HepG2 (cell line): ENCODE data around the gene PHLDB1. TPM values are rescaled to one million over a fixed set of nuclear protein-coding genes. Genes with fewer than 3 reads are reported as not detected.

ENCODE experiments used
- ARID4A ChIP-seq: sonication (generic); formaldehyde crosslinking; IDR thresholded peaks from 2 replicates; pipeline ENCODE4 v1.5.0; 2020; ENCODE audit warnings: mild to moderate bottlenecking, missing genetic modification reagents, borderline replicate concordance
- HNRNPK ChIP-seq: fragments of 200-400 bp; formaldehyde crosslinking; IDR thresholded peaks from 2 replicates; pipeline ENCODE4 v1.6.1; 2018; ENCODE audit warnings: low read length, low read depth, moderate library complexity, mild to moderate bottlenecking; ENCODE audit not compliant: poor library complexity, severe bottlenecking
- IRF9 ChIP-seq: sonication (generic); formaldehyde crosslinking; IDR thresholded peaks from 2 replicates; pipeline ENCODE4 v1.8.0; 2022; ENCODE audit warnings: missing genetic modification reagents, mild to moderate bottlenecking, borderline replicate concordance
- MAX ChIP-seq: IDR thresholded peaks from 2 replicates; pipeline ENCODE4 v1.6.1; 2012; ENCODE audit warnings: inconsistent platforms
- MED1 ChIP-seq: sonication (generic); formaldehyde crosslinking; IDR thresholded peaks from 2 replicates; pipeline ENCODE4 v1.4.0; 2020; ENCODE audit warnings: missing genetic modification reagents
- NPAS2 ChIP-seq: sonication (generic); formaldehyde crosslinking; IDR thresholded peaks from 2 replicates; pipeline ENCODE4 v1.8.0; 2022; ENCODE audit warnings: mild to moderate bottlenecking, missing genetic modification reagents, borderline replicate concordance
- PITX1 ChIP-seq: sonication (generic); formaldehyde crosslinking; IDR thresholded peaks from 2 replicates; pipeline ENCODE4 v1.5.1; 2020; ENCODE audit warnings: mild to moderate bottlenecking, missing genetic modification reagents
- SMARCC2 ChIP-seq: fragments of 450-650 bp; IDR thresholded peaks from 2 replicates; pipeline ENCODE4 v1.6.1; 2017; ENCODE audit warnings: antibody characterized with exemption, mild to moderate bottlenecking
- SP2 ChIP-seq: sonication (generic); formaldehyde crosslinking; IDR thresholded peaks from 2 replicates; pipeline ENCODE4 v1.5.1; 2020; ENCODE audit warnings: mild to moderate bottlenecking, missing genetic modification reagents
- SRSF1 ChIP-seq: fragments of 200-400 bp; formaldehyde crosslinking; optimal IDR thresholded peaks from 2 replicates; pipeline ENCODE3; 2017; ENCODE audit warnings: mild to moderate bottlenecking, low read depth, low read length, moderate library complexity
- STAG1 ChIP-seq: sonication (generic); formaldehyde crosslinking; IDR thresholded peaks from 2 replicates; pipeline ENCODE4 v1.4.0; 2020; ENCODE audit warnings: missing genetic modification reagents
- ZBTB43 ChIP-seq: sonication (generic); formaldehyde crosslinking; conservative IDR thresholded peaks from 2 replicates; pipeline ENCODE4 v1.4.0; 2020; ENCODE audit warnings: missing genetic modification reagents
- ZHX2 ChIP-seq, 2 experiments: sonication (generic) in 1 of 2; formaldehyde crosslinking in 1 of 2; IDR thresholded peaks; 2 replicates each; pipeline versions ENCODE4 v1.6.1 to v1.9.0; 2014 to 2022; ENCODE audit warnings: antibody characterized with exemption in 1 of 2, borderline replicate concordance in 1 of 2, inconsistent platforms in 1 of 2, low read depth in 1 of 2, missing genetic modification reagents in 1 of 2
- polyA plus RNA-seq, 8 experiments: library from polyadenylated mRNA; depleted of rRNA in 3 of 8; stranded (reverse) in 7 of 8; unstranded in 1 of 8; fragments of >200 nt; fragmentation: Illumina TruSeq in 4 of 8; extraction: Trizol in 4 of 8; gene quantifications; 2 replicates each; pipeline versions ENCODE4 v1.2.1 to v1.2.3, GENCODE V29; 2011 to 2016; ENCODE audit warnings: low read depth in 4 of 8, missing spikeins in 1 of 8, mixed read lengths in 1 of 8; ENCODE audit not compliant: insufficient read depth in 1 of 8
- total RNA-seq, 5 experiments: library from RNA; depleted of rRNA; stranded (reverse); fragments of >200 nt; fragmentation: Illumina TruSeq; extraction: Trizol; gene quantifications; 2 replicates each; pipeline ENCODE4 v1.2.3, GENCODE V29; 2016; ENCODE audit warnings: low read depth in 1 of 5

The PHLDB1 gene
- total and polyA plus RNA-seq, 2 of the 13 experiments (the other 11 are each of a cell fraction or from before 2014, with no cell fraction given) = 13.8 to 14.2 TPM

GRCh38 chr11:118607401-118608359 is at the start of gene PHLDB1 (continued):
- TF ChIP-seq MAX (peak; percentile 45; the same call in 1 of the 2 replicates), SMARCC2 (no peak), ARID4A (CRISPR knock-in tag) (peak; percentile 22; the same call in 1 of the 2 replicates), STAG1 (peak; percentile 39; the same call in 1 of the 2 replicates), PITX1 (no peak), SP2 (0 out of 2 replicates have a peak, but pooled peaks have one; percentile 26), HNRNPK (no peak), SRSF1 (peak; percentile 73), ZHX2 (IDR thresholded peaks at IDR 0.05; ENCODE audit: low read depth) (no peak), ZHX2 (CRISPR knock-in tag; IDR thresholded peaks at IDR 0.05; ENCODE audit: borderline replicate concordance) (no peak), IRF9 (CRISPR knock-in tag) (peak; percentile 16; the same call in 1 of the 2 replicates), NPAS2 (CRISPR knock-in tag) (no peak), ZBTB43 (CRISPR knock-in tag) (0 out of 2 replicates have a peak, but pooled peaks have one; percentile 2), MED1 (CRISPR knock-in tag) (peak; percentile 23; the same call in 1 of the 2 replicates)
